T-helper 17 cell (primary cell): ENCODE data around the gene ENHO. TPM values are rescaled to one million over a fixed set of nuclear protein-coding genes. Genes with fewer than 3 reads are reported as not detected.

Experiments
- ATAC-seq: fragments of 150-1000 bp; cut with Tn5 transposase; 2 replicates; pipeline ENCODE4 v1.10.0; 2021; ENCODE audit warnings: mild to moderate bottlenecking, moderate library complexity
- DNase-seq, 3 donors: peaks; one replicate each; pipeline versions ENCODE4 v3.0.0 to v3.0.0-alpha.2; 2020 to 2021
- H3K9me3 ChIP-seq: one replicate; pipeline ENCODE4 v1.7.0; 2013; ENCODE audit warnings: low read length, mild to moderate bottlenecking; ENCODE audit not compliant: control insufficient read depth, poor library complexity, severe bottlenecking
- H3K27ac Mint-ChIP-seq: one replicate; pipeline ENCODE4 v1.8.0; 2022; ENCODE audit warnings: mild to moderate bottlenecking, moderate library complexity, mixed read lengths
- H3K27me3 Mint-ChIP-seq: one replicate; pipeline ENCODE4 v1.8.0; 2022; ENCODE audit warnings: mixed read lengths
- H3K36me3 Mint-ChIP-seq: one replicate; pipeline ENCODE4 v1.8.0; 2022; ENCODE audit warnings: low read depth, mixed read lengths
- H3K4me1 Mint-ChIP-seq: one replicate; pipeline ENCODE4 v1.8.0; 2022; ENCODE audit warnings: mild to moderate bottlenecking, mixed read lengths
- H3K4me3 Mint-ChIP-seq: one replicate; pipeline ENCODE4 v1.8.0; 2022; ENCODE audit warnings: mild to moderate bottlenecking, moderate library complexity, mixed read lengths
- total RNA-seq, 4 donors: library from RNA in 2 of 4; stranded (reverse) in 2 of 4; gene quantifications; one replicate each; pipeline ENCODE4 v1.2.3 and lab custom pipeline; 2022 to 2026

Gene ENHO
- total RNA-seq, 2 donors from 2014 or later = 1.4 TPM; not detected in 1

DNA sequence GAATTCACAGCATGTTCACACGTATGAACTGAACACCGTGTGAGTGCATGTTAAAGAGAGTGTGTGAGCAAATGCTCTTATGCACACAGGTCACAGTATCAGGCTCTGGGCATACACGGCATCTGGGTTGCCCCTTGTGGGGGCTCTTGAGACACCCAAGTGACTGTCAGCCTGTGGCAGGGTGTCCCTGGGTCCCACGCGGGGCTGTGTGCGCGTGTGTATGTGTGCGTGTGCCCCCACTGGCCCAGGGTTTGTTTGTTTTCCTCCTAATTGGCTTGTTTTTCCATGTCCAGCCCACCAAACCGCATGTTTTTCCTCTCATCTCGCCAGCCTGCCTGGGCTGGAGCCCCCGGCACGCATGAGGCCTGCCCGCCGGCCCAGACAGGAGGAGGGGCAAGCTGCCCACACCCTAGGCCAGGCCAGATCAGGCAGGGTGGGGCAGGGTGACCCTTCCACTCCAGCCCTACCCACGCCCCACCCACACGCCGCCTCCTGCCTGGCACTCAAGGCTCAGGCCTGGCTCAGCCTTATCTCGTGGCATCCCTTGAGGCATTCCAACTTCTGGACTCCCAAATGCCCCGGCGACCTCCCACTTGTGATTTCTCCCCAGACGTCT, 37.9 kb upstream of the ENHO start:
- DNase-seq (no peak), ATAC-seq (no peak)
- H3K27me3 Mint-ChIP-seq = peaks cover 72% of the 10 kb centered on the region
- peaks cover 14% of the 10 kb centered on the region for H3K36me3 Mint-ChIP-seq
- H3K4me1 Mint-ChIP-seq = peaks cover 7% of the 10 kb centered on the region
- H3K27ac Mint-ChIP-seq = no peak overlapping the region
- no peaks in the 10 kb centered on the region for H3K9me3 ChIP-seq
- no peak overlapping the region for H3K4me3 Mint-ChIP-seq

DNA sequence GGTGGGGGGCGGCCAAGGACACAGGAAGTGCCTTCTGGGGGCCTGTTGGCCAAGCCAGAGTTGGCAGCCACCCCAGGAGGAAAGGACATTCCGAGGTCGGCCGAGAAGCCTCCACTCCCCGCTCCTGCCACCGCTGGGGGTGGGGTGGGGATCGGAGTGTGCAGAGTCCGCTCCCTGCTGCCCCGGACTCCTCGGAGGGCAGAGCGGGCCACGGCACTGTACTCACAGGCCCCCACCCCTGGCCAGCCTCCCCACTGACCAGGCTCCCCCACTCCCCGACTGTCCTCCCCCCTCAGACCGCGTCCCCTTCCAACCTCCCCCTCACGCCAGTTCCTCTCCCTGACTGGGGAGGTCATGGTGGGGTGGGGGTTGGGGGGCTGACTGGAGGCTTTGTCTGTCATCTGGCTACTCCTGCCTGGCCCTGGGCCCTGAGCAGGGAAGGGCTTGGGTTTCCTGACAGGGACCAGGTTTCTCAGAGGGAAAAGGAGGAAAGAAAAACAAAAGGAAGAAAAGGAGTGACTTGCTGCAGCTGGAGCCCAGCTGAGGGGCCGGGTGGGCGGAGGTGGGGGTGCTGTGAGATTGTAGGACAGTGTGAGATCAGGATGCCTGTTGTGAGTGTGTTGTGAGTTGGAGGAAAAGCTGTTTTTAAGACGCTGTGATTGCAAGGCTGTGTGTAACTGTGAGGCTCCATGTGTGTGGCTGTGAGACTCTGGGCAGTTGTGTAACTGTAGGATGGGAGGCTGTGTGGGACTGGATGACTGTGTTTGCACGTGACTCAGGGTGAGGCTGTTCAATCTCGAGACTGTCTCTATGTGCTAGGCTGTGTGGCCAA, 37.0 kb upstream of the ENHO start:
- peaks cover 67% of the 10 kb centered on the region for H3K27me3 Mint-ChIP-seq
- H3K4me1 Mint-ChIP-seq = peaks cover 7% of the 10 kb centered on the region
- peaks cover 13% of the 10 kb centered on the region for H3K36me3 Mint-ChIP-seq
- ATAC-seq = no peak
- H3K9me3 ChIP-seq = no peaks in the 10 kb centered on the region
- DNase-seq = no peak
- H3K4me3 Mint-ChIP-seq = no peak overlapping the region
- no peak overlapping the region for H3K27ac Mint-ChIP-seq

DNA sequence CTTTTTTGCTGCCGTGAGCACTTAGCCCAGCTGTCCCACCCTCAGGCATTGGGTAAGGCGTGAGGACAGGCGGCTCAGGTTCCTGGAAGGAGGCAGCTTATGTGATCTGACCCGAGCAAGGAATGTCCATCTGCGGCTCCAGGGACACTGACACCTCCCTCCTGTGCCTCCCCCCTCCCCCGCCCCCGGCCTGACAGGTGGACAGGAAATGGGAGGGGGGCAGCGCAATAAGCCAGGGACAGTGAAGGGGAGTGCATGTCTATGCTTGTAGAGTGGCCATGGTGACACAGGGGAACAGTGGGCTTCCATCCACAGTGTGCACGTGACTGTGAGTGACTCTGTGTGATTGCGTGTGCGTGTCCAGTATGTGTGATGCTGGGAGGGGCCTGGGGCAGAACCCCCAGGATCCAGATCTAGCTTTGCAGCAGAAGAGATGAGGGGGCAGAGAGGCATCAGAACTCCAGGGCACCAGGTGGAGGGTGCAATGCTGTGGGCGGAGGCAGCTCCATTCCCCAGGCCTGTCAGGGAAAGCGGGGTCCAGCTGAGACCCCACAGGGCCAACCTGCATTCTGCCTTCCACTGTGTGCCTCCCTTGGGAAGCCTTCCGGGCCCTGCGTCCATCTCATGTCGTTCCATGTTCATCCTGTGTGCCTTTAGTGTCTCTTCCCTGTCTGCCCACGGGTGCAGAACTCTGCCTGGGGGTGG, 36.3 kb upstream of the ENHO start:
- H3K9me3 ChIP-seq = no peaks in the 10 kb centered on the region
- Mint-ChIP-seq H3K27me3 (peaks cover 67% of the 10 kb centered on the region), H3K36me3 (peaks cover 12% of the 10 kb centered on the region), H3K4me1 (peaks cover 9% of the 10 kb centered on the region), H3K27ac (no peak overlapping the region), H3K4me3 (no peak overlapping the region)
- no peak for DNase-seq
- ATAC-seq = no peak

- DNase-seq = no peak
- peaks cover 63% of the 10 kb centered on the region for H3K27me3 Mint-ChIP-seq
- no peak for ATAC-seq
- no peak overlapping the region for H3K27ac Mint-ChIP-seq
- H3K4me3 Mint-ChIP-seq = no peak overlapping the region
- no peaks in the 10 kb centered on the region for H3K9me3 ChIP-seq
- H3K4me1 Mint-ChIP-seq = peaks cover 9% of the 10 kb centered on the region
- H3K36me3 Mint-ChIP-seq = peaks cover 8% of the 10 kb centered on the region
Observed at GRCh38 chr9:34558364-34558763, 35.6 kb upstream of the ENHO start.

DNA sequence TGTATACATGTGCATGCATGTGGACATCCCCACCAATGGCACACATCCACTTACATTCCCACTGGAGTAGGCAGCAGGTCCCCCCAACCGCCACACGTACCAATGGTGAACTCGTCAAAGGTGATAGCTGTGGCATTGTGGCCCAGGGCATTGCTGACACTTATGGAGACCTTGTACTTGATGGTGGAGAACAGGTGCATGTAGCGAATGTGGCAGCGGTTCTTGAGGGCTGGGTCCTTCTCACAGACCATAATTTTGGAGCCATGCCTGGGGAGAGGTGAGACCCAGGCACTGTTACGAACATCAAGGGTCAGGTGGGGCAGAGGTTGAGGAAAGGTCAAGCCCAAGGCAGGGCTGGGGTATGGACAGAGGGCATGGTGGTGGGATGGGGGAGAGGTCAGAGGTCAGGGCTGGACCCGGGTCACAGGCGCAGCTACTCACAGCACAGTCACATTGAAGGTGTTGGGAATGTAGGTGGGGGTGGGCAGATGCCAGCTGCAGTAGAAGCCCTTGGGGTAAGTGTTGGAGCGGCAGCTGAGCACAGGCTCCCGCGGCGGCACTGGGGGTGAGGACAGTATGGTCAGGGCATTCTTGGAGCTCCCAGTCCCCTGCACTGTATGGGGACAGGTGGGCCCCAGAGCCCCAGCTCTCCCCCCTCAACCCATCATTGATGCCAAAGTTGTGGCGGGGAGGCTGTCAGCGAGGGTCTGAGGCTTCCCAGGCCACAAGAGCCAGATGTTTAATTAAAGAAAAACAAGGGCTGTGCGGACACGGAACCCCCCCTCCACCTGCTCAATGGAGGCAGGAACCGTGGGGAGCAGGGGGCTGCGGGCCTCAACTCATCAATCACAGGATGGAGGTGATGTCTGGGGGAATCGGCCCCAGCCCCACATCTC, 34.9 kb upstream of the ENHO start:
- no peaks in the 10 kb centered on the region for H3K9me3 ChIP-seq
- H3K27me3 Mint-ChIP-seq = peaks cover 61% of the 10 kb centered on the region
- H3K36me3 Mint-ChIP-seq = peaks cover 7% of the 10 kb centered on the region
- H3K4me1 Mint-ChIP-seq = peaks cover 9% of the 10 kb centered on the region
- H3K27ac Mint-ChIP-seq = no peak overlapping the region
- DNase-seq = no peak
- H3K4me3 Mint-ChIP-seq = no peak overlapping the region
- no peak for ATAC-seq

DNA sequence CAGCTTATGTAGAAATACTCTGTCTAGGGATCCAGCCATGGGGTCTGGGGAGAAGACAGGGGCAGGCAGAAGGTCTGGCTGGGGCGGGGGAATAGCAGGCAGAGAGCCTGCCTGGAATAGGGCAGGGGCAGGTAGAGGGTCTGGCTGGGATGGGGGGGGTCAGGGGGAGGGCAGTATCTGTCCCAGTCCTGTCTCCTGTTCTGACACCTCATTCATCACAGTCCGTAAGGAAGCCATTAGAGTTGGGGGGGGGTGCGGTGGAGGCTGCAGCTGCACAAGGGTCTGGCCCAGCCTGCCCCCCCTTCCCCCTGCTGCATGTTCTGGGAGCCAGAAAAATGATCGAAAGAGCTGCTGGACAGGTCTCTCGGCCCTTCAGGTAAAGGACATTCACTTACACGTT, 34.2 kb upstream of the ENHO start:
- no peak overlapping the region for H3K4me3 Mint-ChIP-seq
- peaks cover 7% of the 10 kb centered on the region for H3K36me3 Mint-ChIP-seq
- no peak overlapping the region for H3K27ac Mint-ChIP-seq
- H3K9me3 ChIP-seq = no peaks in the 10 kb centered on the region
- DNase-seq = no peak
- H3K4me1 Mint-ChIP-seq = peaks cover 9% of the 10 kb centered on the region
- H3K27me3 Mint-ChIP-seq = peaks cover 61% of the 10 kb centered on the region
- ATAC-seq = no peak

- Mint-ChIP-seq H3K27me3 (peaks cover 58% of the 10 kb centered on the region), H3K36me3 (peaks cover 7% of the 10 kb centered on the region)
- no peaks in the 10 kb centered on the region for H3K9me3 ChIP-seq
Observed at GRCh38 chr9:34555936-34556525, 33.2 kb upstream of the ENHO start.

DNA sequence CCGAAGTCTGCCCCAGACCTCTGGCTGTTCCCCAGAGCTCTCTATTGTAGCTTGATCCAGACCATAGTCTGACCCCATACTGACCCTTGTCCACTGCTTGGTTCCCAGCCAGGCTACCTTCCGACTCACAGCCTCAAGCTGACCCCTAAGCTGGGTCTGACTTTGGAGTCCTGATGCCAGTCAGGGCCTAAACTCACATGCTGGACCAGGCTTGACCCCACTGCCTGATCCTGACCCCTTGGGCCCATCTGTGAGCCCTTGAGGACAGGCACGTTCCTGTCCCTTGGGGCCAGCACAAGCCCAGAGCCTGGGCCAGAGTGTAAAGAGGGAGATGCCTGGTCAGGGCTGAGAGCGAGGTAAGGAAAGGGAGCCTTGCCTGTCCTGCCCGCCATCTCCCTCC, 32.7 kb upstream of the ENHO start:
- peaks cover 52% of the 10 kb centered on the region for H3K27me3 Mint-ChIP-seq
- no peak for DNase-seq
- no peak overlapping the region for H3K4me3 Mint-ChIP-seq
- ATAC-seq = no peak
- H3K4me1 Mint-ChIP-seq = peaks cover 9% of the 10 kb centered on the region
- no peaks in the 10 kb centered on the region for H3K9me3 ChIP-seq
- peaks cover 7% of the 10 kb centered on the region for H3K36me3 Mint-ChIP-seq
- H3K27ac Mint-ChIP-seq = no peak overlapping the region

More at GRCh38 chr9:34555936-34556525, 33.2 kb upstream of the ENHO start:
- Mint-ChIP-seq H3K27ac (no peak overlapping the region), H3K4me3 (no peak overlapping the region), H3K4me1 (peaks cover 9% of the 10 kb centered on the region)
- DNase-seq = no peak
- ATAC-seq = no peak

GRCh38 chr9:34555002-34555348, 32.2 kb upstream of the ENHO start:
- Mint-ChIP-seq H3K4me3 (no peak overlapping the region), H3K36me3 (peaks cover 3% of the 10 kb centered on the region), H3K4me1 (peaks cover 6% of the 10 kb centered on the region), H3K27ac (peak overlapping the region; percentile 65), H3K27me3 (peaks cover 47% of the 10 kb centered on the region)
- ATAC-seq = no peak
- no peak for DNase-seq
- H3K9me3 ChIP-seq = no peaks in the 10 kb centered on the region

GRCh38 chr9:34554211-34555001, 31.6 kb upstream of the ENHO start:
- H3K4me1 Mint-ChIP-seq = peaks cover 6% of the 10 kb centered on the region
- DNase-seq = no peak
- H3K27me3 Mint-ChIP-seq = peaks cover 45% of the 10 kb centered on the region
- ATAC-seq = no peak
- no peak overlapping the region for H3K4me3 Mint-ChIP-seq
- peak overlapping the region; percentile 65 for H3K27ac Mint-ChIP-seq
- H3K9me3 ChIP-seq = no peaks in the 10 kb centered on the region
- H3K36me3 Mint-ChIP-seq = peaks cover 3% of the 10 kb centered on the region

GRCh38 chr9:34553511-34554021, 30.8 kb upstream of the ENHO start:
- no peak for DNase-seq
- ATAC-seq = no peak
- peaks cover 6% of the 10 kb centered on the region for H3K4me1 Mint-ChIP-seq
- no peaks in the 10 kb centered on the region for H3K9me3 ChIP-seq
- H3K27ac Mint-ChIP-seq = no peak overlapping the region
- H3K27me3 Mint-ChIP-seq = peaks cover 38% of the 10 kb centered on the region
- H3K4me3 Mint-ChIP-seq = no peak overlapping the region
- H3K36me3 Mint-ChIP-seq = peaks cover 3% of the 10 kb centered on the region

GRCh38 chr9:34552986-34553385, 30.2 kb upstream of the ENHO start:
- no peaks in the 10 kb centered on the region for H3K9me3 ChIP-seq
- Mint-ChIP-seq H3K4me3 (no peak overlapping the region), H3K4me1 (peaks cover 12% of the 10 kb centered on the region), H3K36me3 (peaks cover 8% of the 10 kb centered on the region), H3K27ac (no peak overlapping the region), H3K27me3 (peaks cover 38% of the 10 kb centered on the region)
- ATAC-seq = no peak
- no peak for DNase-seq
